Fibroblast of lung (primary cell): ENCODE data around the gene TMPRSS2. TPM values are rescaled to one million over a fixed set of nuclear protein-coding genes. Genes with fewer than 3 reads are reported as not detected.
A peak's percentile ranks its signal among the peaks of the same experiment; 100 is the strongest.

Source experiments
- DNase-seq, 2 donors: peaks; one replicate each; pipeline versions ENCODE4 v3.0.0 to v3.0.0-alpha.2; 2010; ENCODE audit warnings: low read depth in 2 of 2
- H2AFZ ChIP-seq: 2 replicates; pipeline ENCODE4 v1.5.1; 2012; ENCODE audit warnings: low read length, control low read depth, inconsistent platforms
- H3K27ac ChIP-seq: 2 replicates; pipeline ENCODE4 v1.5.1; 2011; ENCODE audit warnings: low read length, control low read depth; ENCODE audit not compliant: insufficient read depth
- H3K27me3 ChIP-seq: 2 replicates; pipeline ENCODE4 v1.5.1; 2011; ENCODE audit warnings: mild to moderate bottlenecking, low read length; ENCODE audit not compliant: control insufficient read depth, insufficient read depth
- H3K36me3 ChIP-seq: 2 replicates; pipeline ENCODE4 v1.5.1; 2011; ENCODE audit warnings: low read length; ENCODE audit not compliant: control insufficient read depth, insufficient read depth
- H3K4me1 ChIP-seq: 2 replicates; pipeline ENCODE4 v1.5.1; 2011; ENCODE audit warnings: low read length; ENCODE audit not compliant: control insufficient read depth, insufficient read depth; ENCODE audit errors: extremely low read depth
- H3K4me2 ChIP-seq: 2 replicates; pipeline ENCODE4 v1.5.1; 2011; ENCODE audit warnings: low read length, control low read depth; ENCODE audit not compliant: insufficient read depth; ENCODE audit errors: extremely low read depth
- H3K4me3 ChIP-seq, 4 experiments: fragments of 200-600 bp in 1 of 4; sonication (generic) in 1 of 4; replicated peaks in 1 of 4; 2 replicates each; pipeline ENCODE4 v1.5.1; 2011 to 2016; ENCODE audit warnings: low read length in 4 of 4, low read depth in 3 of 4, mild to moderate bottlenecking in 3 of 4, control low read depth in 2 of 4, inconsistent platforms in 1 of 4, mixed read lengths in 1 of 4; ENCODE audit not compliant: insufficient read depth in 1 of 4; ENCODE audit errors: control extremely low read depth in 1 of 4
- H3K79me2 ChIP-seq: 2 replicates; pipeline ENCODE4 v1.5.1; 2012; ENCODE audit warnings: mild to moderate bottlenecking, low read length, inconsistent platforms; ENCODE audit not compliant: control insufficient read depth, insufficient read depth
- H3K9ac ChIP-seq: 2 replicates; pipeline ENCODE4 v1.5.1; 2011; ENCODE audit warnings: mild to moderate bottlenecking, low read length, control low read depth; ENCODE audit not compliant: insufficient read depth
- H3K9me3 ChIP-seq: 2 replicates; pipeline ENCODE4 v1.5.1; 2012; ENCODE audit warnings: low read depth, low read length; ENCODE audit not compliant: control insufficient read depth, insufficient read depth
- H4K20me1 ChIP-seq: 2 replicates; pipeline ENCODE4 v1.5.1; 2011; ENCODE audit warnings: low read length; ENCODE audit not compliant: control insufficient read depth, insufficient read depth; ENCODE audit errors: extremely low read depth
- CTCF ChIP-seq, 2 donors: IDR thresholded peaks in 1 of 2; conservative IDR thresholded peaks in 1 of 2; 1 replicate in 1 of 2; 2 replicates in 1 of 2; pipeline ENCODE4 v1.5.1; 2011 to 2012; ENCODE audit warnings: low read length in 2 of 2, control low read depth in 1 of 2, inconsistent platforms in 1 of 2, low read depth in 1 of 2, mild to moderate bottlenecking in 1 of 2
- EZH2 ChIP-seq: IDR thresholded peaks from 2 replicates; pipeline ENCODE4 v1.5.1; 2012; ENCODE audit warnings: low read length, control low read depth, mild to moderate bottlenecking; ENCODE audit errors: missing control alignments
- polyA plus RNA-seq, 2 donors: library from polyadenylated mRNA; depleted of rRNA in 1 of 2; stranded (reverse) in 1 of 2; unstranded in 1 of 2; fragments of >200 nt; gene quantifications; 2 replicates each; pipeline ENCODE4 v1.2.1, GENCODE V29; 2011 to 2012; ENCODE audit warnings: missing spikeins in 1 of 2
- total RNA-seq: library from RNA; depleted of rRNA; stranded (reverse); fragments of >200 nt; gene quantifications from 2 replicates; pipeline ENCODE4 v1.2.1, GENCODE V29; 2014

TMPRSS2 gene
- total and polyA plus RNA-seq, 2 donors (not counting 1 experiment from before 2014, with no cell fraction given) = 0.17 TPM; not detected in 1

DNA sequence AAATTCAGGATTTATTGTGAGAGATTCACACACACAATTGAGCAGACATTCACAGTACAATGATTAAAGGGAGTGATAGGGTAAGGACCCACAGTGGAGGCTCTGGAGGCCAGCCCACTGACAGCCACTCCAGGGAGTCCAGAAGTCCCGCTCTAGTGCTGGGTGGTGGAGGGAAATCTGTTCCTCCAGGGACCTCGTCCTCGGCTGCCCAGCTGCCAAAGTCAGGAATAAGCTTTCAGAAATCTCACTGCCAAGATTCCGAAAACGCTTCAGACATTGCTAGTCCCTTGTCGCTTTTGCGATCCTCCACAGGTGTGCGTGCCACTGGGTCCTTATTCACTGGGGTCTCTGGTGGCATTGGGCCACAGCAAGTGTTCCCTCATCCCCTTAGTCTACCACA is 79.6 kb downstream of the TMPRSS2 start:
- Histone ChIP-seq H3K4me1 (no peaks in the 10 kb centered on the region), H3K79me2 (no peaks in the 10 kb centered on the region), H3K9ac (no peak overlapping the region), H4K20me1 (no peaks in the 10 kb centered on the region), H3K9me3 (no peaks in the 10 kb centered on the region), H3K4me3 (no peak overlapping the region), H3K27ac (no peak overlapping the region), H3K27me3 (no peaks in the 10 kb centered on the region), H3K4me2 (no peak overlapping the region), H3K36me3 (no peaks in the 10 kb centered on the region), H2AFZ (no peak overlapping the region)
- TF ChIP-seq CTCF (conservative IDR thresholded peaks at IDR 0.05 in 1 of 2, IDR thresholded peaks at IDR 0.05 in 1 of 2; ENCODE audit: low read depth in 1 of 2, low read length in 2 of 2) = no peak
- DNase-seq = no peak

DNA sequence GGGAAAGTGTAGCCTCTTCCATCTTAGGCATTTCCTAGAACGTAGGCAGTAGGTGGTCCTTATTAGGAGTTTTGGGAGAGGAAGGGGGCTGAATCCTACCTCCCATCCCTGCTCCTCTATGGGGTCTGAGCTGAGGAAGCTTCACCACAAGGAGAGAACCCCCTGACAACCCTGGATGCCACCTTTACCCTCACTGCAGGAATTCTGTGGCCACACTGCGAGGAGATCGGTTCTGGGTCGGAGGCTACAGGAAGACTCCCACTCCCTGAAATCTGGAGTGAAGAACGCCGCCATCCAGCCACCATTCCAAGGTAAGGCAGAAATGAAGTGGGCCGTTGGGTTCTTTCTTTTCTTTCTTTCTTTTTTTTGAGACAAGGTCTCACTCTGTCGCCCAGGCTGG is 80.4 kb downstream of the TMPRSS2 start:
- no peak for DNase-seq
- Histone ChIP-seq H3K9ac (no peak overlapping the region), H3K27ac (no peak overlapping the region), H3K36me3 (no peaks in the 10 kb centered on the region), H3K9me3 (no peaks in the 10 kb centered on the region), H2AFZ (no peak overlapping the region), H3K79me2 (no peaks in the 10 kb centered on the region), H3K4me2 (no peak overlapping the region), H4K20me1 (no peaks in the 10 kb centered on the region), H3K4me3 (no peak overlapping the region), H3K27me3 (no peaks in the 10 kb centered on the region), H3K4me1 (no peaks in the 10 kb centered on the region)
- TF ChIP-seq EZH2 = no peak

DNA sequence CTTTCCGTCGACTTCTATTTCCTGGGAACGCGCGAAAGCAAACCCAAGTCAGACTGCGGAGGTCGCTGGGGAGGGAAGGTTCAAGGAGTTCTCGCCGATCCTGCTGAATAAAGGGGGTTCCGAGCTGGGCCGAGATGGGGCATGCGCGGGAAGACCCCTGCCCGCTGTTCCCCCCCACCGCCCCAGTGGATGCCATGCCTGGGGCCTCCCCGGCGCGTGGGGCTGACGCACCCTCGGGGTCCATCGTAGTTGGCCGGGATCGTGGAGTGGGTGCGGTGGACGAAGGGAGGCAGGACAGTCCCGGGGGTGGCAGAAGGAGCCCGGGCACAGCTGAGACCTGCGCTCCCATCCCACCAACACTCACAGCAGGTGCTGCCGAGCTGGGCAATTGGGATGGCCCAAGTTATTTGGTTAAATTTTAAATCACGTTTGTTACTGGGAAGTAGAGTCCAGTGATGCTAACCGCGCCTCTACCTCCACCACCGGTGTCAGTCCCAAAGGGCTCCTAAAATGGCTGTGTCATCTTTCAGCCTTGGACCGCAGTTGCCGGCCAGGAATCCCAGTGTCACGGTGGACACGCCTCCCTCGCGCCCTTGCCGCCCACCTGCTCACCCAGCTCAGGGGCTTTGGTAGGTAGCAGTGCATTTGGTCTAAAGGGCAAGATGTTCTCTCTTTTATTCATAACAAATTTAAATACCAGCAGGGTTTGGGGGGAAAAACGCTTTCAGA is 81.1 kb downstream of the TMPRSS2 start:
- Histone ChIP-seq H3K4me1 (no peaks in the 10 kb centered on the region), H3K9ac (peak overlapping the region; percentile 23), H4K20me1 (no peaks in the 10 kb centered on the region), H3K4me3 (peak overlapping the region in 3 of 4 experiments; percentile 57 to 70 (median 57)), H3K27me3 (no peaks in the 10 kb centered on the region), H2AFZ (peak overlapping the region; percentile 39), H3K36me3 (no peaks in the 10 kb centered on the region), H3K27ac (no peak overlapping the region), H3K4me2 (peak overlapping the region; percentile 80), H3K9me3 (no peaks in the 10 kb centered on the region), H3K79me2 (no peaks in the 10 kb centered on the region)
- TF ChIP-seq EZH2 (no peak), CTCF (conservative IDR thresholded peaks at IDR 0.05 in 1 of 2, IDR thresholded peaks at IDR 0.05 in 1 of 2; ENCODE audit: low read depth in 1 of 2, low read length in 2 of 2) (no peak)
- DNase-seq = no peak
